Stimulated activated CD8-positive, alpha-beta memory T cell treated with anti-CD3 and anti-CD28 coated beads, Interleukin-15, amount 100 ng/mL, for 1 hour (primary cell): Measurements from ENCODE around the gene AMIGO3.
"Not testable (repeated sequence)": the region's sequence is repeated elsewhere in the genome, so short reads cannot be mapped to it uniquely, and the experiment has no call there.

Experiments
- DNase-seq: peaks from one replicate; pipeline ENCODE4 v3.0.0-alpha.2; 2020; ENCODE audit warnings: low read depth

The AMIGO3 gene

GRCh38 chr3:49719214-49719884 is at the start of gene AMIGO3:
Gene AMIGO3, minus strand, starts transcription at chr3:49719684. Its CDS starts 219 bp downstream, at chr3:49719465.
- DNase-seq = peak; percentile 85

- no peak for DNase-seq
Measured at GRCh38 chr3:49763981-49764380, 44.5 kb upstream of the AMIGO3 start.

GRCh38 chr3:49761661-49762060 is 42.2 kb upstream of the AMIGO3 start:
- no peak for DNase-seq

- DNase-seq = no peak
Measured at GRCh38 chr3:49759226-49759625, 39.7 kb upstream of the AMIGO3 start.

GRCh38 chr3:49757197-49757596 is 37.7 kb upstream of the AMIGO3 start:
- DNase-seq = no peak

GRCh38 chr3:49756036-49756435 is 36.6 kb upstream of the AMIGO3 start:
- no peak for DNase-seq

GRCh38 chr3:49754536-49754935 is 35.1 kb upstream of the AMIGO3 start:
- DNase-seq = no peak

GRCh38 chr3:49751501-49751900 is 32.0 kb upstream of the AMIGO3 start:
- DNase-seq = no peak

- no peak for DNase-seq
Measured at GRCh38 chr3:49750056-49750455, 30.6 kb upstream of the AMIGO3 start.

GRCh38 chr3:49748874-49749273 is 29.4 kb upstream of the AMIGO3 start:
- DNase-seq = not testable (repeated sequence)

- no peak for DNase-seq
Measured at GRCh38 chr3:49747792-49748480, 28.5 kb upstream of the AMIGO3 start.

- DNase-seq = no peak
Measured at GRCh38 chr3:49745986-49746385, 26.5 kb upstream of the AMIGO3 start.

- DNase-seq = no peak
Measured at GRCh38 chr3:49740427-49740826, 20.9 kb upstream of the AMIGO3 start.

GRCh38 chr3:49738067-49738713 is 18.7 kb upstream of the AMIGO3 start:
- no peak for DNase-seq

- DNase-seq = no peak
Measured at GRCh38 chr3:49734752-49735151, 15.3 kb upstream of the AMIGO3 start.

- DNase-seq = no peak
Measured at GRCh38 chr3:49733551-49733950, 14.1 kb upstream of the AMIGO3 start.

GRCh38 chr3:49732597-49732996 is 13.1 kb upstream of the AMIGO3 start:
- DNase-seq = no peak

- DNase-seq = no peak
Measured at GRCh38 chr3:49729966-49730609, 10.6 kb upstream of the AMIGO3 start.

- DNase-seq = no peak
Measured at GRCh38 chr3:49727924-49728361, 8.5 kb upstream of the AMIGO3 start.

GRCh38 chr3:49727154-49727923 is 7.9 kb upstream of the AMIGO3 start:
- no peak for DNase-seq

- DNase-seq = no peak
Measured at GRCh38 chr3:49725906-49726681, 6.6 kb upstream of the AMIGO3 start.
